HCT116 (cell line): Measurements from ENCODE around the gene PSORS1C1. TPM values are rescaled to one million over a fixed set of nuclear protein-coding genes. Genes with fewer than 3 reads are reported as not detected.

Experiments
- ATAC-seq: fragments of 200-7000 bp; cut with Tn5 transposase; 2 replicates; pipeline ENCODE4 v1.9.1; 2020; ENCODE audit warnings: mild to moderate bottlenecking, moderate library complexity
- BruUV-seq: library from RNA; stranded (reverse); fragments of 400-500 nt; replicated peaks from 2 replicates; lab custom pipeline; 2021; lab: Mats Ljungman, UMichigan
- CTCF ChIA-PET: fragments of 300-600 bp; sonication (Branson Sonifier 250); formaldehyde crosslinking; loops from one replicate; lab custom pipeline; 2021; ENCODE audit warnings: antibody characterized with exemption; lab: Charles Lee
- POLR2A ChIA-PET: fragments of 300-600, 350-600 bp; sonication (Branson Sonifier 250); formaldehyde crosslinking; loops from one replicate; lab custom pipeline; 2021; ENCODE audit warnings: antibody characterized with exemption; lab: Charles Lee
- RAD21 ChIA-PET, 2 experiments: fragments of 300-600 bp; sonication (Branson Sonifier 250); formaldehyde crosslinking; loops; one replicate each; lab custom pipeline; 2023; ENCODE audit warnings: low total read pairs in 2 of 2; ENCODE audit not compliant: uncharacterized antibody in 2 of 2, unreplicated experiment in 2 of 2, low non-redundant PET in 1 of 2; lab: Charles Lee
- DNase-seq: peaks from one replicate; pipeline ENCODE4 v3.0.0-alpha.2; 2010; ENCODE audit warnings: low read depth, low spot score
- H2AFZ ChIP-seq: fragments of 200-600 bp; shearing (Covaris generic), sonication (generic); 2 replicates; pipeline ENCODE4 v1.6.1; 2017; ENCODE audit warnings: low read depth, mixed run types, mixed read lengths, antibody characterized with exemption, low read length; ENCODE audit not compliant: poor library complexity, severe bottlenecking
- H3K27ac ChIP-seq: 2 replicates; pipeline ENCODE4 v1.5.1; 2012; ENCODE audit warnings: low read depth, low read length
- H3K27me3 ChIP-seq: fragments of 200-600 bp; sonication (generic); 2 replicates; pipeline ENCODE4 v1.6.1; 2016; ENCODE audit warnings: mixed run types, low read length, mixed read lengths; ENCODE audit not compliant: insufficient read depth
- H3K36me3 ChIP-seq, 2 experiments: fragments of 200-500 bp in 1 of 2; fragments of 200-600 bp in 1 of 2; sonication (Bioruptor generic) in 1 of 2; sonication (generic) in 1 of 2; 2 replicates each; pipeline versions ENCODE4 v1.5.1 to v1.6.1; 2014 to 2016; ENCODE audit warnings: low read length in 2 of 2, inconsistent platforms in 1 of 2, mixed read lengths in 1 of 2, mixed run types in 1 of 2; ENCODE audit not compliant: insufficient read depth in 2 of 2, control insufficient read depth in 1 of 2
- H3K4me1 ChIP-seq, 2 experiments: fragments of 200-600 bp in 1 of 2; sonication (generic) in 1 of 2; 2 replicates each; pipeline versions ENCODE4 v1.5.1 to v1.6.1; 2012 to 2017; ENCODE audit warnings: low read length in 2 of 2, inconsistent platforms in 1 of 2, mild to moderate bottlenecking in 1 of 2, mixed read lengths in 1 of 2, mixed run types in 1 of 2, moderate library complexity in 1 of 2; ENCODE audit not compliant: insufficient read depth in 2 of 2, control insufficient read depth in 1 of 2
- H3K4me2 ChIP-seq: fragments of 200-600 bp; sonication (generic); 2 replicates; pipeline ENCODE4 v1.6.1; 2017; ENCODE audit warnings: mixed run types, low read length, mixed read lengths
- H3K4me3 ChIP-seq, 2 experiments: fragments of 200-600 bp in 1 of 2; sonication (generic) in 1 of 2; replicated peaks in 1 of 2; 2 replicates each; pipeline ENCODE4 v1.5.1; 2011 to 2016; ENCODE audit warnings: low read length in 2 of 2, control low read depth in 1 of 2, low read depth in 1 of 2, mild to moderate bottlenecking in 1 of 2, mixed read lengths in 1 of 2, mixed run types in 1 of 2
- H3K79me2 ChIP-seq: fragments of 200-600 bp; sonication (generic); 2 replicates; pipeline ENCODE4 v1.6.1; 2017; ENCODE audit warnings: mild to moderate bottlenecking, mixed run types, low read length, moderate library complexity, mixed read lengths; ENCODE audit not compliant: insufficient read depth
- H3K9ac ChIP-seq: fragments of 200-600 bp; sonication (generic); 2 replicates; pipeline ENCODE4 v1.6.1; 2016; ENCODE audit warnings: low read length, mixed read lengths
- H3K9me2 ChIP-seq: fragments of 200-600 bp; sonication (generic), shearing (Covaris generic); 2 replicates; pipeline ENCODE4 v1.6.1; 2017; ENCODE audit warnings: mixed run types, mild to moderate bottlenecking, moderate library complexity; ENCODE audit not compliant: insufficient read depth
- H3K9me3 ChIP-seq, 2 experiments: fragments of 200-500 bp in 1 of 2; fragments of 200-600 bp in 1 of 2; sonication (Bioruptor generic) in 1 of 2; sonication (generic) in 1 of 2; 2 replicates each; pipeline ENCODE4 v1.6.1; 2014 to 2017; ENCODE audit warnings: low read length in 2 of 2, mixed read lengths in 2 of 2, inconsistent platforms in 1 of 2, low read depth in 1 of 2, mild to moderate bottlenecking in 1 of 2, mixed run types in 1 of 2, moderate library complexity in 1 of 2; ENCODE audit not compliant: control insufficient read depth in 1 of 2, insufficient read depth in 1 of 2
- H4K20me1 ChIP-seq: fragments of 200-600 bp; sonication (generic), shearing (Covaris generic); 2 replicates; pipeline ENCODE4 v1.6.1; 2017; ENCODE audit warnings: mixed run types, mild to moderate bottlenecking, moderate library complexity; ENCODE audit not compliant: insufficient read depth
- ATF3 ChIP-seq: IDR thresholded peaks from 2 replicates; pipeline ENCODE4 v1.6.1; 2012
- CEBPB ChIP-seq: IDR thresholded peaks from 2 replicates; pipeline ENCODE4 v1.6.1; 2012; ENCODE audit warnings: low read depth
- CTCF ChIP-seq, 3 experiments: fragments of 200-600 bp in 1 of 3; sonication (generic) in 1 of 3; IDR thresholded peaks in 2 of 3; conservative IDR thresholded peaks in 1 of 3; 2 replicates each; pipeline ENCODE4 v1.5.1; 2012 to 2017; ENCODE audit warnings: low read depth in 2 of 3, low read length in 2 of 3, antibody characterized with exemption in 1 of 3, borderline replicate concordance in 1 of 3, control low read depth in 1 of 3, mild to moderate bottlenecking in 1 of 3, mixed read lengths in 1 of 3, mixed run types in 1 of 3, moderate library complexity in 1 of 3; ENCODE audit not compliant: insufficient read depth in 1 of 3
- EGR1 ChIP-seq: IDR thresholded peaks from 2 replicates; pipeline ENCODE4 v1.6.1; 2012; ENCODE audit warnings: low read depth
- ELF1 ChIP-seq: IDR thresholded peaks from 2 replicates; pipeline ENCODE4 v1.6.1; 2012; ENCODE audit warnings: low read depth, borderline replicate concordance
- EZH2 ChIP-seq: fragments of 200-600 bp; sonication (generic); IDR thresholded peaks from 2 replicates; pipeline ENCODE4 v1.6.1; 2017; ENCODE audit warnings: antibody characterized with exemption, mixed run types
- EZH2phosphoT487 ChIP-seq: fragments of 200-600 bp; IDR thresholded peaks from 2 replicates; pipeline ENCODE4 v1.6.1; 2018; ENCODE audit warnings: antibody characterized with exemption, borderline replicate concordance
- FOSL1 ChIP-seq: IDR thresholded peaks from 2 replicates; pipeline ENCODE4 v1.6.1; 2012; ENCODE audit warnings: low read depth
- JUND ChIP-seq: IDR thresholded peaks from 2 replicates; pipeline ENCODE4 v1.6.1; 2012
- POLR2AphosphoS5 ChIP-seq: IDR thresholded peaks from 2 replicates; pipeline ENCODE4 v1.6.1; 2011; ENCODE audit warnings: mild to moderate bottlenecking, low read depth, low read length, moderate library complexity
- REST ChIP-seq: IDR thresholded peaks from 2 replicates; pipeline ENCODE4 v1.6.1; 2012; ENCODE audit warnings: low read depth
- SIN3A ChIP-seq: IDR thresholded peaks from 2 replicates; pipeline ENCODE4 v1.6.1; 2012; ENCODE audit warnings: low read depth
- TCF7L2 ChIP-seq: IDR thresholded peaks from 2 replicates; pipeline ENCODE4 v1.7.0; 2011; ENCODE audit warnings: borderline replicate concordance, inconsistent platforms; ENCODE audit not compliant: insufficient read depth, insufficient read length; ENCODE audit errors: extremely low read depth
- YY1 ChIP-seq: IDR thresholded peaks from 2 replicates; pipeline ENCODE4 v1.6.1; 2011; ENCODE audit warnings: low read length, low read depth, moderate library complexity, mild to moderate bottlenecking; ENCODE audit not compliant: insufficient replicate concordance; ENCODE audit errors: extremely low read depth
- ZBTB33 ChIP-seq: IDR thresholded peaks from 2 replicates; pipeline ENCODE4 v1.6.1; 2011; ENCODE audit warnings: mild to moderate bottlenecking, low read length, moderate library complexity; ENCODE audit not compliant: insufficient replicate concordance; ENCODE audit errors: extremely low read depth
- ZFX ChIP-seq: fragments of 450-650 bp; IDR thresholded peaks from 2 replicates; pipeline ENCODE4 v1.6.1; 2017
- ZNF274 ChIP-seq: fragments of 200-500 bp; sonication (Bioruptor generic); IDR thresholded peaks from 2 replicates; pipeline ENCODE4 v1.6.1; 2014; ENCODE audit warnings: mild to moderate bottlenecking, low read depth, low read length, inconsistent platforms
- intact Hi-C: fragments of 100-400 bp; cut with micrococcal nuclease; formaldehyde crosslinking; loops from 2 replicates; pipeline ENCODE4 v1.10.0; 2022
- total RNA-seq: library from RNA; stranded (reverse); gene quantifications from one replicate; pipeline ENCODE4 v1.2.1, GENCODE V29; 2021; ENCODE audit not compliant: unreplicated experiment

Gene PSORS1C1
- total RNA-seq, 1 experiment from 2014 or later = 9.8 TPM

- no peaks in the 10 kb centered on the region for H3K36me3 ChIP-seq
- no peak for DNase-seq
- H4K20me1 ChIP-seq = no peaks in the 10 kb centered on the region
- TF ChIP-seq CTCF (IDR thresholded peaks at IDR 0.05 in 2 of 3, conservative IDR thresholded peaks at IDR 0.05 in 1 of 3; ENCODE audit: borderline replicate concordance in 1 of 3, insufficient read depth in 1 of 3, low read depth in 2 of 3, low read length in 2 of 3) = no peak
- no peak for TF ChIP-seq YY1
- TF ChIP-seq ZNF274 = no peak
- no peak for TF ChIP-seq TCF7L2
- TF ChIP-seq JUND = no peak
- TF ChIP-seq FOSL1 = no peak
- no peak for TF ChIP-seq ZFX
- TF ChIP-seq REST = no peak
- TF ChIP-seq ZBTB33 = no peak
- TF ChIP-seq EZH2phosphoT487 = no peak
- no peak for TF ChIP-seq EGR1
- TF ChIP-seq ATF3 = no peak
- no peak for TF ChIP-seq EZH2
- no peak for TF ChIP-seq SIN3A
- TF ChIP-seq ELF1 = no peak
- TF ChIP-seq POLR2AphosphoS5 = no peak
- TF ChIP-seq CEBPB = no peak
- peaks cover 14 to 18% of the 10 kb centered on the region in 2 experiments for H3K4me1 ChIP-seq
- H3K27ac ChIP-seq = no peak overlapping the region
- intact Hi-C loops = no loop called here
- no peak overlapping the region for H3K4me2 ChIP-seq
- no TSS peak for BruUV-seq
- H3K9ac ChIP-seq = no peak overlapping the region
- ChIA-PET POLR2A (no interaction called here), CTCF (interaction anchor here (1.4 to 3.0 kb wide), 2 partner anchors 11 to 276 kb away, joined by 3 to 13 read pairs; no protein-coding TSS in a partner anchor), RAD21 (no interaction called here)
- no peaks in the 10 kb centered on the region for H3K9me3 ChIP-seq
- H3K9me2 ChIP-seq = no peaks in the 10 kb centered on the region
- H3K79me2 ChIP-seq = no peaks in the 10 kb centered on the region
- H3K4me3 ChIP-seq = no peak overlapping the region
- no peaks in the 10 kb centered on the region for H3K27me3 ChIP-seq
- H2AFZ ChIP-seq = peak overlapping the region; percentile 65
- ATAC-seq = no peak
Measured at GRCh38 chr6:31090973-31091364, 23.6 kb upstream of the PSORS1C1 start.
